MG63 (cell line): Measurements from ENCODE around the gene TBL3. TPM values are rescaled to one million over a fixed set of nuclear protein-coding genes. Genes with fewer than 3 reads are reported as not detected.
"Not testable (repeated sequence)": the region's sequence is repeated elsewhere in the genome, so short reads cannot be mapped to it uniquely, and the experiment has no call there.

Experiments used
- DNase-seq: peaks from one replicate; pipeline ENCODE4 v3.0.0-alpha.2; 2020
- H3K27me3 ChIP-seq: fragments of 250-450 bp; sonication (Bioruptor Pico); 2 replicates; pipeline ENCODE4 v1.5.1; 2020; ENCODE audit warnings: mild to moderate bottlenecking, moderate library complexity
- H3K36me3 ChIP-seq: fragments of 250-450 bp; sonication (Bioruptor Pico); 2 replicates; pipeline ENCODE4 v1.5.1; 2020; ENCODE audit warnings: mild to moderate bottlenecking, moderate library complexity
- H3K4me3 ChIP-seq: fragments of 250-450 bp; sonication (Bioruptor Pico); 2 replicates; pipeline ENCODE4 v1.5.1; 2020; ENCODE audit warnings: mild to moderate bottlenecking, moderate library complexity
- H3K9me3 ChIP-seq: fragments of 250-450 bp; sonication (Bioruptor Pico); 2 replicates; pipeline ENCODE4 v1.5.1; 2020; ENCODE audit warnings: mild to moderate bottlenecking, moderate library complexity
- total RNA-seq: library from RNA; depleted of rRNA; stranded (reverse); fragments of >200 nt; shearing (Covaris generic); gene quantifications from 2 replicates; pipeline ENCODE4 v1.2.3, GENCODE V29; 2014; ENCODE audit warnings: low replicate concordance

TBL3 gene
- total RNA-seq, 1 experiment from 2014 or later = 75.4 TPM

GRCh38 chr16:1959269-1960039, 12.4 kb upstream of the TBL3 start, which contains the start of gene NDUFB10:
Gene NDUFB10, plus strand, starts transcription at chr16:1959538. Its CDS starts 87 bp downstream, at chr16:1959625.
- no peaks in the 10 kb centered on the region; the same call in 1 of the 2 replicates for H3K9me3 ChIP-seq
- peak; percentile 95 for DNase-seq
- peak within 1 kb of the TSS; percentile 80 for H3K4me3 ChIP-seq
- H3K36me3 ChIP-seq = peaks cover 35% of the 10 kb centered on the region
- H3K27me3 ChIP-seq = no peaks in the 10 kb centered on the region

GRCh38 chr16:1960665-1961630, 10.9 kb upstream of the TBL3 start:
- no peaks in the 10 kb centered on the region for H3K27me3 ChIP-seq
- H3K36me3 ChIP-seq = peaks cover 47% of the 10 kb centered on the region
- H3K9me3 ChIP-seq = no peaks in the 10 kb centered on the region; the same call in 1 of the 2 replicates
- DNase-seq = peak; percentile 63
- H3K4me3 ChIP-seq = peak overlapping the region; percentile 80

GRCh38 chr16:1961651-1962067, 10.2 kb upstream of the TBL3 start:
- peak overlapping the region; percentile 99 for H3K4me3 ChIP-seq
- no peaks in the 10 kb centered on the region; the same call in 1 of the 2 replicates for H3K9me3 ChIP-seq
- peaks cover 54% of the 10 kb centered on the region for H3K36me3 ChIP-seq
- peak; percentile 58 for DNase-seq
- no peaks in the 10 kb centered on the region for H3K27me3 ChIP-seq

- Histone ChIP-seq H3K36me3 (peaks cover 55% of the 10 kb centered on the region), H3K4me3 (peak overlapping the region; percentile 99)
- H3K27me3 ChIP-seq, DNase-seq, H3K9me3 ChIP-seq: not testable (repeated sequence)
These were observed 9.4 kb upstream of the TBL3 start for GRCh38 chr16:1962161-1963153.

GRCh38 chr16:1963806-1964505, 7.9 kb upstream of the TBL3 start:
- Histone ChIP-seq H3K36me3 (peaks cover 55% of the 10 kb centered on the region), H3K27me3 (no peaks in the 10 kb centered on the region), H3K4me3 (peak overlapping the region; percentile 99), H3K9me3 (no peaks in the 10 kb centered on the region; the same call in 1 of the 2 replicates)
- no peak for DNase-seq

- peak within 1 kb of the TSS; percentile 99 for H3K4me3 ChIP-seq
- peaks cover 55% of the 10 kb centered on the region for H3K36me3 ChIP-seq
- no peaks in the 10 kb centered on the region; the same call in 1 of the 2 replicates for H3K9me3 ChIP-seq
- peak; percentile 100 for DNase-seq
- no peaks in the 10 kb centered on the region for H3K27me3 ChIP-seq
These were observed 7.1 kb upstream of the TBL3 start, which contains the start of gene RPS2 for GRCh38 chr16:1964506-1965395. Gene RPS2, minus strand, starts transcription at chr16:1964826. Its CDS starts 201 bp downstream, at chr16:1964625.

- Histone ChIP-seq H3K36me3 (peaks cover 55% of the 10 kb centered on the region), H3K27me3 (no peaks in the 10 kb centered on the region), H3K9me3 (no peaks in the 10 kb centered on the region; the same call in 1 of the 2 replicates), H3K4me3 (peak overlapping the region; percentile 99)
- DNase-seq = no peak
These were observed 6.4 kb upstream of the TBL3 start for GRCh38 chr16:1965396-1966001.

GRCh38 chr16:1966460-1966859, 5.4 kb upstream of the TBL3 start, which contains the start of gene RNF151:
Gene RNF151, plus strand, starts transcription at chr16:1966856. Its CDS starts 26 bp downstream, at chr16:1966882.
- Histone ChIP-seq H3K27me3 (no peaks in the 10 kb centered on the region), H3K9me3 (no peaks in the 10 kb centered on the region; the same call in 1 of the 2 replicates), H3K4me3 (peak within 1 kb of the TSS; percentile 99), H3K36me3 (peaks cover 49% of the 10 kb centered on the region)
- no peak for DNase-seq

GRCh38 chr16:1968146-1968953, 3.5 kb upstream of the TBL3 start:
- Histone ChIP-seq H3K9me3 (no peaks in the 10 kb centered on the region; the same call in 1 of the 2 replicates), H3K36me3 (peaks cover 31% of the 10 kb centered on the region), H3K4me3 (no peak overlapping the region), H3K27me3 (no peaks in the 10 kb centered on the region)
- no peak for DNase-seq

GRCh38 chr16:1972490-1972877, 631 bp downstream of the TBL3 start:
- Histone ChIP-seq H3K4me3 (peak overlapping the region; percentile 83), H3K36me3 (peaks cover 30% of the 10 kb centered on the region), H3K27me3 (no peaks in the 10 kb centered on the region), H3K9me3 (no peaks in the 10 kb centered on the region)
- DNase-seq = peak; percentile 51

- DNase-seq = no peak
- no peaks in the 10 kb centered on the region for H3K9me3 ChIP-seq
- H3K27me3 ChIP-seq = no peaks in the 10 kb centered on the region
- peaks cover 40% of the 10 kb centered on the region for H3K36me3 ChIP-seq
- H3K4me3 ChIP-seq = peak overlapping the region; percentile 83
These were observed 1.8 kb downstream of the TBL3 start for GRCh38 chr16:1973461-1974156.

GRCh38 chr16:1974157-1975070, 2.6 kb downstream of the TBL3 start:
- no peak for DNase-seq
- H3K36me3 ChIP-seq = peaks cover 43% of the 10 kb centered on the region
- H3K4me3 ChIP-seq = no peak overlapping the region
- H3K9me3 ChIP-seq = no peaks in the 10 kb centered on the region
- no peaks in the 10 kb centered on the region for H3K27me3 ChIP-seq
